GM21390 (cell line): ENCODE data around the gene CYB5D1.

Experiments
- ATAC-seq: cut with Tn5 transposase; IDR thresholded peaks from one replicate; pipeline ENCODE4 v1.9.1; 2021; ENCODE audit not compliant: unreplicated experiment

Gene CYB5D1

DNA sequence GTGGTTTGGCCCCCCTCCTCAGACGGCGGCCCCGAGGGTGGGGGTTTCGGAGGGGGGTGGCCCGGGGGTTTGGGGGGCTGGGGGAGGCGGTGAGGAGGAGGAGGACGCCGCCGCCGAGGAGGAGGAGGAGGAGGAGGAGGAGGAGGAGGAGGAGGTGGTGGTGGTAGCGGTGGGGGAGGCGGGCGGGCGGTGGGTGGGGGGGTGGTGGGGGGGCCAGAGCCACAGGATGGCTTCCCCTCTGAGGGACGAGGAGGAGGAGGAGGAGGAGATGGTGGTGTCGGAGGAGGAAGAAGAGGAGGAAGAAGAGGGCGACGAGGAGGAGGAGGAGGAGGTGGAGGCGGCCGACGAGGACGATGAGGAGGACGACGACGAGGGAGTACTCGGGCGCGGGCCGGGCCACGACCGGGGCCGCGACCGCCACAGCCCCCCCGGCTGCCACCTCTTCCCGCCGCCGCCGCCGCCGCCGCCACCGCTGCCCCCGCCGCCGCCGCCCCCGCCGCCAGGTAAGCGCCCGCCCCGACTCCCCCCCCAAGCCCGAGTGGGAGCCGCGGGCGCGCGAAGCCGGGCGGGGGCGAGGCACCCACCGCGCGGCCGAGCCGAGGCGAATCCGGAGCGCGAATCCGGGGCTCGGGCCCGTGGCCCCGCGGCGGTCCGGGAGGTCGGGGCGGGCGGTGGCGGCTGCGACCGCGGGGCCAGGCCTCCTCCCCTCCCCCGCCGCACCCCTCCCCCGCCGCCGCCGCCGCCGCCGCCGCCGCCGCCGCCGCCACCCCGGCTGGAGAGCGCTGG lies 27.0 kb downstream of the CYB5D1 start:
- ATAC-seq, result no peak

- no peak for ATAC-seq
These were observed 27.8 kb downstream of the CYB5D1 start for GRCh38 chr17:7885367-7886226.

- ATAC-seq, result no peak
These were observed 28.6 kb downstream of the CYB5D1 start for GRCh38 chr17:7886227-7887037.

DNA sequence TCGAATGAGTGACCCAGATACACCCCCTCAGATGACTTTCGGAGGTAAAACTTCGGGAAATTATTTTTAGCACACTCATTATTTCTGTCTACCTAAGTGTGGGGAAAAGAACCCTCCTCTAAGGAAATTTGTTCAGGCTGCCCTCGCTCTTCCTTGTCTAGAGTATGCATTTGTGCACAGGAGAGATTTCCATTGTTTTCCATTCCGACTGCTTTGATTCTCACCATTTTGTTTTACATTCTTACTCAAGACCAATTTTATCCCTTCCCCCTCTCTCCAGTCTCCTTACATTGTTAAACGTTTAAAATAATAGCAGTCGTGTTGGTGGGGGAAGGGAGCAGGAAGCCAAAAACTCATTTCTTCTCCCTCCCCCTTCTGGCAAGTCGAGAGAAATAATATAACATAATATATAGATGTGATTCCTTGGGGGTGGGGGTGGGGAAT lies 29.3 kb downstream of the CYB5D1 start:
- ATAC-seq, result no peak

GRCh38 chr17:7887482-7888183 lies 29.8 kb downstream of the CYB5D1 start:
- ATAC-seq, result peak; percentile 65

DNA sequence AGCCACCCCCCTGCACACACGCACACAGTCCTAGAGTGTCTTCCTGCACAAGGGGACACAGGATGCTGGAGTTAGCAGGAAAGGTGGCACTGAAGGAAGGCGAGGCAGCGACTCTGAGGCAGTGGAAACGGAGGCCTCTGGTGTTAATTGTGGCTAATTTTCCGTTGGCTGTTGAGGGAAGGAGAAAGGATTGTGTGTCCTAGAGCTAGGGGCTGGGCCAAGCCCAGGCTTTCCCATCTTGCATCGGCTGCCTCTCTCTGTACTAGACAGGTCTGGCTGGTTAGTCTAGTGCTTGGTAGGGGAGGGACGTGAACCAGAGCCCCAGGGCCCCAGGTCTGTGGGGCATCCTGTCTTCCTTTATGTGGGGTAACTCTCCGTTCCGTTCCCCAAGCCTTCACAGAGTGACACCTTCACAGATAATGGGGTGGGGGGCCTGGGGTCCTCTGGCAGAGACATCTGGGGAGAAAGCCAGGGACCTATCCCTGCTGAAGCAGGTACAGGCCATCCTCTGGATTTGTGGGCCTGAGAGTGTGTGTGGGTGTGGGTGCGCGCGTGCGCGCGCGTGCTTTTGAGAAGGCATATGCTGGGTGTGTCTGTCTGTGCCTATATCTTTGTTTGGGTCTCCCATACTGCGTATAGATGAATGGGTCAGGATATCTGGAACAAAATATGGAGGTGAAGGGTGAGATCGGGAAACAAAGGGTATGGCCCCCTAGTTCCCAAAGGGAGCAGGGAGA lies 30.5 kb downstream of the CYB5D1 start, which contains the start of gene CHD3:
Gene CHD3, plus strand, starts transcription at position 606 of the 737 bp plus-strand sequence. CDS start 212 bp downstream, outside the sequence.
- no peak for ATAC-seq

GRCh38 chr17:7889166-7889955 lies 31.6 kb downstream of the CYB5D1 start:
- ATAC-seq, result no peak

GRCh38 chr17:7893187-7893880 lies 35.5 kb downstream of the CYB5D1 start:
- no peak for ATAC-seq

GRCh38 chr17:7894226-7894625 lies 36.4 kb downstream of the CYB5D1 start:
- no peak for ATAC-seq

- ATAC-seq, result no peak
These were observed 37.1 kb downstream of the CYB5D1 start for GRCh38 chr17:7894866-7895265.

DNA sequence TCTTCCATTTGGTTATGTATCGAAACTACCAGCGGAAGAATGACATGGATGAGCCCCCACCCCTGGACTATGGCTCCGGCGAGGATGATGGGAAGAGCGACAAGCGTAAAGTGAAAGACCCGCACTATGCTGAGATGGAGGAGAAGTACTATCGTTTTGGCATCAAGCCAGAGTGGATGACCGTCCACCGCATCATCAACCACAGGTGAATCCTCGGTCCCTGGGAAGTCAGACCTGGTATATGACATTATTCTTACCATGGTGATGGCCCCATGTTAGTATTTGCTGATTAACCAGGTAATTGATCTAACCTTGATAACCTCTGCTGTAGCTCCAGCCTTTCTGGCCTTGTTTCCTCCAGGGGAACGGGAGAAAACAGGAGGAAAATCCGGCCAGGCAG lies 39.3 kb downstream of the CYB5D1 start:
- ATAC-seq, result no peak

- no peak for ATAC-seq
These were observed 40.0 kb downstream of the CYB5D1 start for GRCh38 chr17:7897773-7898172.

DNA sequence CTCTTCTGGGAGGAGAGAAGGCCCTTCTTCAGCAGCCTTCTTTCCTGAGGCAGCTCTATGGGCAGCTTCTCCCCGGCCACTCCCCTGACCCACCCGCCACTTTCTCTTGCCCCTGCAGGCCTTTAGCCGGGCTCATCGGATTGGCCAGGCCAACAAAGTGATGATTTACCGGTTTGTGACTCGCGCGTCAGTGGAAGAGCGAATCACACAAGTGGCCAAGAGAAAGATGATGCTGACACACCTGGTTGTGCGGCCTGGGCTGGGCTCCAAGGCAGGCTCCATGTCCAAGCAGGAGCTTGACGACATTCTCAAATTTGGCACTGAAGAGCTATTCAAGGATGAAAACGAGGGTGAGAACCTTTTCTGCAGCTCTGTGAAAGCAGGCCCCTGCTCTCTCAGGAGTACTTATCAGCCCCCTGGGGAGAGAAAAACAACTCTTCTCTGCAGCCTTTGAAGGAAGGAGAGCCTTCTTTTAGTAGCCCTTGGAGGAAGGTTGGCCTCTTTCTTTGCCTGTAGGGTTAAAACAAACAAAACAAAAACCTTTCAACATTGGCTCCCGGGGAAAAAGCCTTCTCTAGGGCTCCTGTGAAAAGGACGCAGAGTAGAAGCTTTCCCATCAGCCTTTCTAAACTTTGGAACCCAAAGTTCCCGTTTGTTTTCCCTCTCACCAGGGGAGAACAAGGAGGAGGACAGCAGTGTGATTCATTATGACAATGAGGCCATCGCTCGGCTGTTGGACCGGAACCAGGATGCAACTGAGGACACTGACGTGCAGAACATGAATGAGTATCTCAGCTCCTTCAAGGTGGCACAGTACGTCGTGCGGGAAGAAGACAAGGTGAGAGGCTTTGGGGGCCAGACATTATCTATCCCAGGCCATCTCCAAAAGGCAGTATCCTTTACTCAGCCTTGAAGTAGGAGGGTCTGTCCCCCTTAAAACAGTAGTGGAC lies 45.6 kb downstream of the CYB5D1 start:
- no peak for ATAC-seq

GRCh38 chr17:7909089-7909488 lies 51.3 kb downstream of the CYB5D1 start:
- ATAC-seq, result no peak

DNA sequence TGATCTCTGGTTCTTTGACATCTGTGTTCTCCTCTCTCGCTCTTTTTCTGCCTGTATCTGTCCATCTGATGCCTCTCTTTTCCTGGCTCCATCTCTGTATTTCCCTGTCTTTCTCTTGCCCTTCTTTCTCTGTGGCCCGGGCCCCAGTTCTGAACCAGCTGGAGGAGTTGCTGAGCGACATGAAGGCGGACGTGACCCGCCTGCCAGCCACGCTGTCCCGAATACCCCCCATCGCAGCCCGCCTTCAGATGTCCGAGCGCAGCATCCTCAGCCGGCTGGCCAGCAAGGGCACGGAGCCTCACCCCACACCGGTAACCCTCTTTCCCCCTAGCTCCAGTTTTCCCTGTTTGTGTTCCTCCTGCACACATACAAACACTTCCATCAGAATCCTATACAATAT lies 52.5 kb downstream of the CYB5D1 start:
- ATAC-seq, result no peak

GRCh38 chr17:7910711-7911110 lies 52.9 kb downstream of the CYB5D1 start:
- no peak for ATAC-seq

DNA sequence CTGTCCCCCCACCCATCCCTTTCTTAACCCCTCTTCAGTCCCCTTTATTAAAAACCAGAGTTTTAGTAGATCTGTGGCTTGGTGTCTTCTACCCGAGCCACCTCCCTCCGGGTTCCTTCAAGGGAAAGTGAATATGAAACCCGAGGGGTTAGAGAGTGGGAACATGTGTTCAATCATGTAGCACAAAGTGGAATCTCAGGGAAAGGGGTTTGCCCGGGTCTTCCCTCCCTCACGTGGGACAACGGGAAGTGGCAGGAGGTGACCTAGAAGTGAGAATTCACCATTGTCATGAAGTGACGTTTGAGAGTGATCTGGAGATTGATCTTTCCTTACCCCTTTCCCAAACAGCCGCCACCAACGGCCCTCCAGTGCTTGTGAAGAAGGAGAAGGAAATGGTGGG lies 53.3 kb downstream of the CYB5D1 start:
- no peak for ATAC-seq
